ENCODE data around the gene LSAMP.

- TF ChIP-seq CTCF (IDR thresholded peaks at IDR 0.05; ENCODE audit: borderline replicate concordance, extremely low read depth, low read length, poor library complexity, severe bottlenecking) (no peak), EZH2 (IDR thresholded peaks at IDR 0.05; ENCODE audit: borderline replicate concordance, low read depth, low read length, severe bottlenecking) (no peak)
Observed at GRCh38 chr3:116127464-116127863, 317.8 kb downstream of the LSAMP start.

Measured in DND-41 (cell line).